ENCODE measurements around the gene SCPEP1.
"Not testable (repeated sequence)": the region's sequence is repeated elsewhere in the genome, so short reads cannot be mapped to it uniquely, and the experiment has no call there.

Gene SCPEP1

GRCh38 chr17:56965241-56965640, 12.7 kb upstream of the SCPEP1 start:
- DNase-seq (ENCODE audit: low read depth in 3 of 3, low spot score in 1 of 3) = not testable (repeated sequence)

DNA sequence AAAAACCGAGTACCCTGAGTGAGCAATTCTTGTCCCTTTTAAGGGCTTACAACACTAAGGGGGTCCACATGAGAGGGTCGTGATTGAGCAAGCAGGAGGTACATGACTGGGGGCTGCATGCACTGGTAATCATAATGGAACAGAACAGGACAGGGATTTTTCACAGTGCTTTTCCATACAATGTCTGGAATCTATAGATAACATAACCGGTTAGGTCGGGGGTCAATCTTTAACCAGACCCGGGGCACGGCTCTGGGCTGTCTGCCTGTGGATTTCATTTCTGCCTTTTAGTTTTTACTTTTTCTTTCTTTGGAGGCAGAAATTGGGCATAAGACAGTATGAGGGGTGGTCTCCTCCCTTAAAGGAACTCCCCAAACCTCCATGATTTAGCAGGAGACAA, 12.2 kb upstream of the SCPEP1 start:
- not testable (repeated sequence) for DNase-seq (ENCODE audit: low read depth in 3 of 3, low spot score in 1 of 3)

DNA sequence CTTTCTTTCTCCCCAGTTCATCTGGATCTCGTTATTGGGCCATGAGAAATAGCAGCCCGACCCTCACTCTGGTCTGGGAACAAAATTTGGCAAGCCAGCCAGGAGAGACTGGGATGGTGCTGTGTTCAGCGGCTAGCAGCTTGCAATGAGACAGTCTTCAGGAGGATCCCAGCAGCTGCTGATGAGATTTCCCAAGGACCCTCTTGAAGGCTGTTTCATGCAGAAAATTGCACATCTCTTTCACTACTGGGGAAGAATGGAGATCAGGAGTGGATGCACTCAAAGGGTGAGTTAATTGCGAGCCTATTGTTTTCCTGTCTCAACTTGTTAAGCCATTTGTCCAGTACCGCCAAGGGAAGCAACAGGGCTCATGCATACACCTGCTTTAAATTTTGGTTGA, 11.6 kb upstream of the SCPEP1 start:
- DNase-seq (ENCODE audit: low read depth in 3 of 3, low spot score in 1 of 3) = no peak

DNA sequence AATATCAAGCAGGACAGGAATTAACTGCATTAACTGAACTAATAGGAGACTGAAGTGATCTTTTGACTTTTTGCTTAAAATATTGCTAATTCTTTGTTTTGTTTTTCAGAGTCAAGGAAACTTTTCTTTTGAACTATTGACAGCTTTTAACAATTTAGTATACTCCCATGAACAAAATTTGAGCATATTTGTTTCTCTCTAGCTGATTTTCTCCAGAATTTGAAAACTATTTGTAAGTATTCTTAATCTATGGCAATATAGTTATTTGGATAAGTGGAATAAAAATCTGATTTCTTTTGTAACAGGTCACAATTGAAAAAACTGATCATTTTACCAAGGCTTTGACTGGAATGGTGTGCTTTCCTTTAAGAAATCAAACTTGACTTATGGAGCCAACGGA, 7.0 kb upstream of the SCPEP1 start:
- no peak for DNase-seq (ENCODE audit: low read depth in 3 of 3, low spot score in 1 of 3)

DNA sequence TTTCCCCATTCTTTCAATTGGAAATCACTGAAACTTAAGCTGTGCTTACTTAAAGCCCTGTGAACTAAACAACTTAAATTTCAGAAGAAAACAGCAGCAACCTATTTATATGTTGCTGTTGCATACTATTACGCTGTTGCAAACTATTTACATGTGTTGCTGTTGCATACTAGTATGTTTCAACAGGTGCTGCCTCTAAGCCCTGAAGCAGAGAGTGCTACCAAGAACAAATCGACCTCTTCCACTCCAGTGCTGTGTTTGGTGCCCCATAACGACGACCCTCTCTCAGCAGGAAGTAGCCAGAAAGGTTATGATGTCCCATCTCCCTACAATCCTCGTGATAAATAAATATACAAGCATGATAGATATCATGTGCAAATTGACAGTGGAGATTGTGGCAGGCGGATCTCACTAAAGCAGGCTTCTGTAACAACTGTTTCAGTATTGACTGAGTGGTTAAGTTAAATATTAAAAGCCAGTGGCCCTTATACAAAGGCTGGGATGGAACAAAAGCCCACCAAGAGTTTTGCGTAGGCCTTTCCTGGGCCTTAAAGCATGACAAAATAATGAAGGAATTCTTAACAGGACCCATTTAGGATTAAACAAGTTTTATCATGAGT, 5.7 kb upstream of the SCPEP1 start:
- no peak for DNase-seq (ENCODE audit: low read depth in 3 of 3, low spot score in 1 of 3)

DNA sequence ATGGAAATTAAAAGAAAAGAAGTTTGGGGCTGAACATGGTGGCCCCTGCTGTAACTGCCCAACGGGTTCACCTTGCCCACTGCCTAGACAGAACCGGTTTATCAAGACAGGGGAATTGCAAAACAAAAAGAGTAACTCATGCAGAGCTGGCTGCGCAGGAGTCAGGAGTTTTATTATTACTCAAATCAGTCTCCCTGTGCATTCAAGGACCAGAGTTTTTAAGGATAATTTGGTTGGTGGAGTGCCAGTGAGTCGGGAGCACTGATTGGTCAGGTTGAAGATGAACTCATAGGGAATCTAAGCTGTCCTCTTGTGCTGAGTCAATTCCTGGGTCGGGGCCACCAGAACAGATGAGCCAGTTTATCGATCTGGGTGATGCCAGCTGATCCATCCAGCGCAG, 4.4 kb upstream of the SCPEP1 start:
- no peak for DNase-seq (ENCODE audit: low read depth in 3 of 3, low spot score in 1 of 3)

DNA sequence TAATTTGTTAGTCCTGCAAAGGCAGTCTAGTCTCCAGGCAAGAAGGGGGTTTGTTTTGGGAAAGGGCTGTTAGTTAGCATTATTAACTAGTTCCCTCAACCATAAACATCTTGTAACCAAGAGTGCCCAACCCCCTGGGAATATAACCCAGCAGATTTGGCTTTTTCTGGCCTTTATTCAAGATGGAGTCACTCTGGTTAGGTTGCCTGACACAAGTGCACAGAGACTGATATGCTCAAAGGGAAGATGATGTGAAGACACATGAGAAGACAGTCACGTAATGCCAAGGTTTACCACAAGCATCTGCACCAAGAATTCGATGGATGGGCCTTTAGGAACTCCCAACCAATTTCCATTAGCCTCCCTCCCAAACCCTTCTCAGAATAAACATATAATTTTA, 3.9 kb upstream of the SCPEP1 start:
- no peak for DNase-seq (ENCODE audit: low read depth in 3 of 3, low spot score in 1 of 3)

DNA sequence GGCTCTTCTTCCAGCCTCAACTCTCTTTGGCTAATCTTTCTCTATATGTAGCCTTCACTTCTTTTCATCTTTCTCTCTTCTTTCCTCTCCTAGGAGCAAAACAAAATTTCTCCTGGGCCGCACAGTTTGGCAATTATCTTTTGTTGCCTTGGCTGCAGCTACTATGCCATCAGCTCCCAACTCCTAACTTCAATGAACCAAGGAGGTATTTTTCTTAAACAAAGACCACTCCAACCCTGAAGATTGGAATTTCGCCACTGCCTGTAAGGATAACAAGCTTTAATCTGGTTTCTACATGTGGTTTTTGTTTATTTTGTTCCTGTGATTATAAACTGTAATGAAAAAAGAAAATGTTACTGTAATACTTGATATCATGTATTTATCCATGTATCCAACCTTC, 2.3 kb upstream of the SCPEP1 start:
- DNase-seq (ENCODE audit: low read depth in 3 of 3, low spot score in 1 of 3) = no peak

GRCh38 chr17:56976941-56977608, 856 bp upstream of the SCPEP1 start:
- no peak for DNase-seq (ENCODE audit: low read depth in 3 of 3, low spot score in 1 of 3)

- no peak for DNase-seq (ENCODE audit: low read depth in 3 of 3, low spot score in 1 of 3)
Measured at GRCh38 chr17:56978441-56979090, 635 bp downstream of the SCPEP1 start.

DNA sequence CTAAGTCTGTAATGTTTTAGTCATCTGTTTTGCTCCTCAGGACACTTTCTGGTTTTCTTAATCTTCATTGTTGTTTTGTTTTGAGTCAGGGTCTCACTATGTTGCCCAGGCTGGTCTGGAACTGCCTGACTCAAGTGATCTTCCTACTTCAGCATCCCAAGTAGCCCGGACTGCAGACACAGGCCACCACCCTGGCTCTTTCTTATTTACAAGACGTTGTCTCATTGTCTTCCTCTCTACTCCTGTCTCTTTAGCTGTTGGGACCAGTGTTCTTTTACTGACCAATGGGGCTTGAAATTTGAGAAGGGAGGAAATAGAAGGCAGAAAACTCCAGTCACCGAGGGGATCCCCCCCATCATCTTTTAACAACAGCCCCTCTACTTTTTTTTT, 1.2 kb downstream of the SCPEP1 start:
- no peak for DNase-seq (ENCODE audit: low read depth in 3 of 3, low spot score in 1 of 3)

DNA sequence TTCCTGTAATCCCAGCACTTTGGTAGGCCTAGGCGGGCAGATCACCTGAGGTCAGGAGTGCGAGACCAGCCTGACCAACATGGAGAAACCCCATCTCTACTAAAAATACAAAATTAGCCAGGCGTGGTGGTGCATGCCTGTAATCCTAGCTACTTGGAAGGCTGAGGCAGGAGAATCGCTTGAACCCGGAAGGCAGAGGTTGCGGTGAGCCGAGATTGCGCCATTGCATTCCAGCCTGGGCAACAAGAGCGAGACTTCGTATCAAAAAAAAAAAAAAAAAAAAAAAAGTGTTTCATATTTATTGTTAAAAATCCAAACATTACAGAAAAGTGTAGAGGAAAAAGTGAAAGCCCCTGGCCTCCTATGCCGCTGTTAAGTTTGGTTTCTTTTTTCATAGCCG, 2.6 kb downstream of the SCPEP1 start:
- DNase-seq (ENCODE audit: low read depth in 3 of 3, low spot score in 1 of 3) = not testable (repeated sequence)

- DNase-seq (ENCODE audit: low read depth in 3 of 3, low spot score in 1 of 3) = no peak
Measured at GRCh38 chr17:56982312-56982711, 4.4 kb downstream of the SCPEP1 start.

DNA sequence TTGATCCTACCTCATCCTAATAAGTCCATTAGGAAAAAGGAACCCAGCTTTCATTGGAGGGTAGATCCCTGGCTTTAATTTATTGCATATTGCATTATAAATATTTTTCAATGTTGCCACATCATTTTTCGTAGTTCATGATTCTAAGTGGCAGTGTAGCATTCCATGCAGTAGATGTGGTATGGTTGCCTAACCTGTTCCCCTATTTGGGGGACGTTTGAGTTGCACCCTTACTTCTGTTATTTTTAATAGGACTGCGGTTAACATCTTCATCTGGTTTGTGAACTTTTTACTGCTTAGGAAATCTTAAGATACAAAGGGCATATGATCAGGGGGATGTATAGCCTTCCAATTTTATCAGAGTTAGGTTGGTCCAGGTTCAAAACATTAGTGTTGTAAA, 5.4 kb downstream of the SCPEP1 start:
- DNase-seq (ENCODE audit: low read depth in 3 of 3, low spot score in 1 of 3) = no peak

- DNase-seq (ENCODE audit: low read depth in 3 of 3, low spot score in 1 of 3) = no peak
Measured at GRCh38 chr17:56985371-56986162, 7.6 kb downstream of the SCPEP1 start.

GRCh38 chr17:56987283-56987834, 9.4 kb downstream of the SCPEP1 start:
- DNase-seq (ENCODE audit: low read depth in 3 of 3, low spot score in 1 of 3) = no peak

GRCh38 chr17:56988901-56989572, 11.1 kb downstream of the SCPEP1 start:
- no peak for DNase-seq (ENCODE audit: low read depth in 3 of 3, low spot score in 1 of 3)

- no peak for DNase-seq (ENCODE audit: low read depth in 3 of 3, low spot score in 1 of 3)
Measured at GRCh38 chr17:56992364-56992763, 14.4 kb downstream of the SCPEP1 start.

GRCh38 chr17:56994009-56994792, 16.3 kb downstream of the SCPEP1 start:
- no peak for DNase-seq (ENCODE audit: low read depth in 3 of 3, low spot score in 1 of 3)

GRCh38 chr17:56995766-56996165, 17.8 kb downstream of the SCPEP1 start:
- no peak for DNase-seq (ENCODE audit: low read depth in 3 of 3, low spot score in 1 of 3)
